AG09319 (cell line): ENCODE data around the gene PACC1.

ENCODE experiments used
- DNase-seq: peaks from one replicate; pipeline ENCODE4 v3.0.0-alpha.2; 2010; ENCODE audit warnings: low read depth; ENCODE audit errors: extremely low read depth
- TF ChIP-seq, protein P1 (sequence below): IDR thresholded peaks from 2 replicates; pipeline ENCODE4 v1.5.1; 2011; ENCODE audit warnings: low read depth, mild to moderate bottlenecking, inconsistent platforms, low read length, moderate library complexity

The PACC1 gene

DNA sequence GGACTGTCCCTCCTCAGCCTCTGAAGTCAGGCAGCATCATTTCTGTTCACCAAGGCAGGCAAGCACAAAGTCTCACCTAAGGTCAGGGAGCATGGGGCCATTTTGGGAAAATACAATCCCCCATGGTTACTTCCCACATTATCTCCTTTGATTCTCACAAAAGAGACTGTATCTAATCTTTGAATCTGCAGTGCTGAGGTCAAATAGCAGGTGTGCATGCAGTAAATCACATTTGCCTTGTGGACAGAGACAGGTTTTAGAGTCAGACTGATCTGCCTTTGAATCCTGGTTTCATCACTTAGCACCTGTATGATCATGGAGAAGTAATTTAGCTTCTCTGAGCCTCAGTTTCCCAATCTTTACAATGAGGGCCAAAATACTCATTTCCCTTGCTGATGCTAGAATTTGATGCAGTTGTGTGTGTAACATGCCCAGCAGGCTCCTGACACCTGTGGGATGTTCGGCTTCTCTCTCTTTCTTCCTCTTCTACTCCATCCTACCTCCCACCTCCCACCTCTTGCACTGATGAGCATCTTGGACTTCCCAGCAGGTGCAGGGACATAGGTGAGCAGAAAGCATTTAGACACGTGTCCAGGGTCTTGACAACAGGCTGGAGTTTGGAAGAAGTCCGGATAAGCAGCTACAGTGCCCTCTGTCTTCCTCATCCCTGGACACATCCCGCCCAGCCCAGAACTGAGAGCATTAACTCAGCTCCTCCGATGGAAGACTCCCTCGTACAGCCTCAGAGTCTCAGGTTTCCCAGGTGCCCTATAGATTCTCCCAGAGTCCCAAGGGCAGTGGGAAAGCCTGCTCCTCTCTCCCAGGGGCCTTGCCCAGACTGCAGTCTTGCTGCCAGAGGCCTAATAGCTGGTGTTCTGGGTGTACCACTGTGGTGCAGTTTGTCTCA is 37.0 kb upstream of the PACC1 start:
- DNase-seq, result no peak
- TF ChIP-seq, protein P1, sequence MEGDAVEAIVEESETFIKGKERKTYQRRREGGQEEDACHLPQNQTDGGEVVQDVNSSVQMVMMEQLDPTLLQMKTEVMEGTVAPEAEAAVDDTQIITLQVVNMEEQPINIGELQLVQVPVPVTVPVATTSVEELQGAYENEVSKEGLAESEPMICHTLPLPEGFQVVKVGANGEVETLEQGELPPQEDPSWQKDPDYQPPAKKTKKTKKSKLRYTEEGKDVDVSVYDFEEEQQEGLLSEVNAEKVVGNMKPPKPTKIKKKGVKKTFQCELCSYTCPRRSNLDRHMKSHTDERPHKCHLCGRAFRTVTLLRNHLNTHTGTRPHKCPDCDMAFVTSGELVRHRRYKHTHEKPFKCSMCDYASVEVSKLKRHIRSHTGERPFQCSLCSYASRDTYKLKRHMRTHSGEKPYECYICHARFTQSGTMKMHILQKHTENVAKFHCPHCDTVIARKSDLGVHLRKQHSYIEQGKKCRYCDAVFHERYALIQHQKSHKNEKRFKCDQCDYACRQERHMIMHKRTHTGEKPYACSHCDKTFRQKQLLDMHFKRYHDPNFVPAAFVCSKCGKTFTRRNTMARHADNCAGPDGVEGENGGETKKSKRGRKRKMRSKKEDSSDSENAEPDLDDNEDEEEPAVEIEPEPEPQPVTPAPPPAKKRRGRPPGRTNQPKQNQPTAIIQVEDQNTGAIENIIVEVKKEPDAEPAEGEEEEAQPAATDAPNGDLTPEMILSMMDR, result no peak

DNA sequence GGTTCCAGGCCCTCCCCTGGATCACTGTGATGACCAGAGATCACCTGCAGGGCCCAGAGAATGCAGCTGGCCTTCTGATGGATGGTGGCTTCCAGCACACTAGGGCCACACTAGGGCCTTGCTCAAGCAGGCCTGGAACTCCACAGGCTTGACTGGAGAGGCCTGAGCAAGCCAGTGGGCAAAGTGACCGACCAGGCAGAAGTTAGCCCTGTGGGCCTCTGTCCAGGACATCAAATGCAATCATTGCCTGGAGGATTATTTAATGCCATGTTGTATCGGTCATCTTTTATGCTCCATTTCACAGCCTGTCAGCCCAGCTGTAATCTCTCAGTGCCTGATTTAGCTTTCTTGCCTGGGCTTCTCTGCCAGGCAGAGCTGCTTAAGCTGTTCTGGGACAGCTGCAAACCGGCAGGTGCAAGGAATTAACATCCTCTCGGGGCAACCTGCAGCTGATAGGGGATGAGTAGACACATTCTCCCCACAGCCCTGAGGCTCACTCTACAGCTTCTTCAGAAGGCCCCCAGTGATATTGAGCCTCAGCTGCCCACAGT is 35.7 kb upstream of the PACC1 start:
- peak; percentile 44 for DNase-seq
- TF ChIP-seq, protein P1, result no peak

DNA sequence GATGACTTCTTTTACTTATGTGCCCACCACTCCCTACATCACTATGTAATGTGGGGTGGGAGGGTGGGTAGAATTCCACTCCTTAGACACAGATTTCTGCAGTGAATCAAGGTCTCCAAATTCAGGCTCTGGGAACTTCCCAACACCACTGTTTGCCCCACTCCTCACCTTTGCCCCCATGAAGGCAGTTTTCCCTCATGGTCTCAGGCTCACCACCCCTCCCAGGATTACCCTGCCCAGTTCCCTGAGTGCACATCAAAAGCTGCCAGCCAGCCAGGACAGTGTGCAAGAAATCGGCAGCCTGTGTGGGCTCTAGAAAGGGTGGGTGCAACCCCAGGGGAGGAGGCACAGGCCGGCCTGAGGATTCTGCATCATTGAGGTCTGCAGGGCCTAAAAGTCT is 32.8 kb upstream of the PACC1 start:
- TF ChIP-seq, protein P1, result no peak
- no peak for DNase-seq

DNA sequence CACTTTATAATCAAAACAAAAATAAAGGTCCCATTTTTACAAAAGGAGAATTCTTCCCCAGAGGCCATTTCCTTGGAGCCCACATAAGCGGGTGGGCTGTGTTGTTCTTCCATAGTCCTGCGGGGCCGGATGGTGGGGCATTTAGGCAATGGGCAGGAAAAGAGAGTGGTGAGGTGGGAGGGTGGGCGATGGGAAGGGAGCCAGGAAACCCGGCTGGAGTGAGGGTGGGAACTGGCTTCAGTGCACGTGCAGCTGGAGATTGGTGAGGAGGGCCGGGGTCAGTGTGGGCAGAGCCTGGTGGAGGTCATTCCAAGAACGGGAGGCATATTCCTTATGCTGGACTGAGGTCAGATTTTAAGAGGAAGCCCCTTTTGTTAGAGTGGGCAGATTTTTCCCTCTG is 31.6 kb upstream of the PACC1 start:
- no peak for DNase-seq
- TF ChIP-seq, protein P1, result no peak

DNA sequence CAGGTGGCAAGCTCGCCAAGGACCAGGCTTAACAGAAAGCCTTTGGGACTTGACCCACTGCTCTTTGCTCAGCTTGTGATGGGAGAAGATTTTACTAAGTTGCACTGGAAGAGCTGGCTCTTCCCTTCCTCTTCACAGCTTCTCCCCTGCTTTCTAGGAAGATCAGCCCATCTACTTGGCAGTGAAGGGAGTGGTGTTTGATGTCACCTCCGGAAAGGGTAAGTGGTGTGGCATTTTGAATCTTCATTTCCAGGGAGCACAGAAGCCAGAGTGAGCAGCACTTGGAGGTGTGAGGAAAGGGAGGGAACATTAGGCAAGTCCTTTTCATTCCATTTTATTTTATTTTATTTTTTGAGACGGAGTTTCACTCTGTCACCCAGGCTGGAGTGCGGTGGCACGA is 27.7 kb upstream of the PACC1 start:
- TF ChIP-seq, protein P1, result no peak
- DNase-seq, result no peak

DNA sequence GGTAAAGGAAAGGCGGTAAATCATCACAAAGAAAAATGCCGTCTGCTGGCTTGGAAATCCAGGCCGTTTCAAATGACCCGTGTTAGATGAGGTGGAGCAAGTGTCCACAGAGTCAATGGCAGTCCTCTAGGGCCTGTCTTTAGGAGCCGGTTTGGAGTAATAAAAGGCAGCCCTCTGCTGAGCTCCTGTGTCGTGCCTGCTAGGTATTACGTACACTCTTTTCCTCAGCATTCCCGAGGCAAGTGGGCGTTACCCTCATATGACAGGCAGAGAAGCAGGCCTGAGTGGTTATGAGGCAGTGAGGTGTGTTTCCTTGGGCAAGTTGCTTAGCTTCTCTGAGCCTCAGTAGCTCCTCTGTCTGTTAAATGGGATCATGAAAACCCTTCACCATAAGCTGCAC is 25.7 kb upstream of the PACC1 start:
- TF ChIP-seq, protein P1, result no peak
- no peak for DNase-seq

DNA sequence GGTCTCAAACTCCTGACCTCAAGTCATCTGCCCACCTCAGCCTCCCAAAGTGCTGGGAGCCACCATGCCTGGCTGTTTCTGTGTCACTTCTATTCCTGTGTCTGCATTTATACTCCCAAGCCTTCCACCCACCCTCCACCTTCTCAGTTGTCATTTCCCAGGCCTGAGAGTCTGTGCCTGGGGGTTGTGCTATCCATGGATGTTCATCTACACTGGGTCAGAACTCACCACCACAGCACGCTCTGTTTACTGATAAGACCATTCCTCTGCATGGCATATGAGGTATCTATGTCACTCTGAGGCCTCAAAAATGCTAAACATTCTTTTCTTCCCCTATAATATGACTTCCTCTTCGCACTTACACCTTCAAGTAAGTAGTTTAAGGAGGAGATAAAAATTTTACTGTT is 24.1 kb upstream of the PACC1 start:
- TF ChIP-seq, protein P1, result no peak
- DNase-seq, result no peak
